Loucy (cell line): ENCODE data around the gene PIK3R1.

ENCODE experiments used
- EZH2phosphoT487 ChIP-seq: fragments of 200-600 bp; IDR thresholded peaks from 2 replicates; pipeline ENCODE4 v1.6.1; 2018; ENCODE audit warnings: antibody characterized with exemption, mild to moderate bottlenecking, moderate library complexity, borderline replicate concordance
- TF ChIP-seq, protein P1 (sequence below): fragments of 200-600 bp; sonication (generic); conservative IDR thresholded peaks from 2 replicates; pipeline ENCODE4 v1.5.1; 2014; ENCODE audit warnings: mild to moderate bottlenecking, antibody characterized with exemption, low read length

GRCh38 chr5:68259700-68260099, 44.1 kb downstream of the PIK3R1 start:
- TF ChIP-seq, protein P1, sequence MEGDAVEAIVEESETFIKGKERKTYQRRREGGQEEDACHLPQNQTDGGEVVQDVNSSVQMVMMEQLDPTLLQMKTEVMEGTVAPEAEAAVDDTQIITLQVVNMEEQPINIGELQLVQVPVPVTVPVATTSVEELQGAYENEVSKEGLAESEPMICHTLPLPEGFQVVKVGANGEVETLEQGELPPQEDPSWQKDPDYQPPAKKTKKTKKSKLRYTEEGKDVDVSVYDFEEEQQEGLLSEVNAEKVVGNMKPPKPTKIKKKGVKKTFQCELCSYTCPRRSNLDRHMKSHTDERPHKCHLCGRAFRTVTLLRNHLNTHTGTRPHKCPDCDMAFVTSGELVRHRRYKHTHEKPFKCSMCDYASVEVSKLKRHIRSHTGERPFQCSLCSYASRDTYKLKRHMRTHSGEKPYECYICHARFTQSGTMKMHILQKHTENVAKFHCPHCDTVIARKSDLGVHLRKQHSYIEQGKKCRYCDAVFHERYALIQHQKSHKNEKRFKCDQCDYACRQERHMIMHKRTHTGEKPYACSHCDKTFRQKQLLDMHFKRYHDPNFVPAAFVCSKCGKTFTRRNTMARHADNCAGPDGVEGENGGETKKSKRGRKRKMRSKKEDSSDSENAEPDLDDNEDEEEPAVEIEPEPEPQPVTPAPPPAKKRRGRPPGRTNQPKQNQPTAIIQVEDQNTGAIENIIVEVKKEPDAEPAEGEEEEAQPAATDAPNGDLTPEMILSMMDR, result no peak
- no peak for TF ChIP-seq EZH2phosphoT487
